ENCODE measurements around the gene PROZ.

Gene PROZ

DNA sequence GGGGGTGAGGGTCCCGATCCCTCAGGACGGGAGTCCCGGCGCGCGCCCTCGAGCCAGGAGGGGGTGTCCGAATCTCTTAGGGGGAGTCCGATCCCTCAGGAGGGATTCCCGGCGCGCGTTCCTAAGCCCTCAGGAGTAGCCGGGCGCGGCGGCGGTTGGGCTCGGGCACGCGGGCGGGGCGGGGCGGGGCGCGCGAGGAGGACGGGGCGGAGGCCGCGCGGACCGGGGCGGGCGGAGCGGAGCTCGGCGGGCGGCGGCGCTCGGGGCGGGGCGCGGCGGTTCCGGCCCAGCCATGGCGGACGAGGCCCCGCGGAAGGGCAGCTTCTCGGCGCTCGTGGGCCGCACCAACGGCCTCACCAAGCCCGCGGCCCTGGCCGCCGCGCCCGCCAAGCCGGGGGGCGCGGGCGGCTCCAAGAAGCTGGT, 50.9 kb downstream of the PROZ start, which contains the start of gene CUL4A:
Gene CUL4A, plus strand, starts transcription at position 278 of the 423 bp plus-strand sequence. Its CDS starts 15 bp downstream, at position 293.
- DNase-seq = peak; percentile 42 to 59 (median 47)

- peak; percentile 32 to 61 (median 46) for DNase-seq
These were observed 51.4 kb downstream of the PROZ start for GRCh38 chr13:113209759-113210421.

- DNase-seq = no peak
These were observed 52.4 kb downstream of the PROZ start for GRCh38 chr13:113210833-113211232.

GRCh38 chr13:113211774-113212173, 53.3 kb downstream of the PROZ start:
- DNase-seq = no peak

GRCh38 chr13:113216254-113217048, 58.0 kb downstream of the PROZ start:
- DNase-seq = no peak

DNA sequence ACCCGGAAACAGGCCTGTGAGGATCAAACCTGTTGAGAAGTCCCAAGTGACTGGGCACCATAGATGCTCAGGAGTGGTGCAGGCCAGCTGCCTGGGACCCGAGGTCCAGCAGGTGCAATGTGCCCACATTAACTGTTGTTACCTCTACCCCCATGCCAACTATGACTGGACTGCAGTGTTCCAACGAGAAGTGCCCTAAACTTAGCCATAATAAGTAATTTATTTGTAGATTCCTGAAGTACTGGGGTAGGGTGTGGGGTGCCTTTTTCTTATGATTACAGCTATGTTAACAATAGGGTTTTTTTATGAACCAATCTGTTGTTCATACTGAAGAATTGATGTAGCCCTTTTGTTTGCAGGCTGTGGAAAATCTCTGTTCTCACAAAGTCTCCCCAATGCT, 60.1 kb downstream of the PROZ start:
- DNase-seq = no peak

- no peak for DNase-seq
These were observed 61.0 kb downstream of the PROZ start for GRCh38 chr13:113219256-113219940.

- DNase-seq = no peak
These were observed 61.7 kb downstream of the PROZ start for GRCh38 chr13:113220141-113220598.

DNA sequence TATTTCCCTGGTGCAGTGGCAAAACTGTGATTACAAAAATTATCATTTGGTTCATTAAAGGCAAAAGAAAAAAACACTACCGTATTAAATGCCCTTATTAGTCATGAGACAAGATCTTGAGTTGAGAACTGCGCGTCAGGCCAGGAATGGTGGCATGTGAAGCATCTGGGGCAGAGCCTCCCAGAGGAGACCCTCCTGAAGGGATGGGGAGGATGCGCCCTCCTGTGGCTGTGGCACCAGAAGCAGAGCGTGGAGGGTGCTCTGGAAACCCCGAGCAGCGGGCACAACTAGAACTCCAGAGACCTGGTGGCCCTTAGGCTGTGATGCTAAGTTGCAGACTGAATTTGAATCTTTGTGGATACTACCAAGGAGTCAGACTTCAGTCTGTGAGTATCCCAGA, 62.4 kb downstream of the PROZ start:
- DNase-seq = no peak
